Ovary (tissue), 3 donors: Measurements from ENCODE around the gene KDM2B.

Source experiments
- CTCF ChIP-seq, 3 donors: fragments of 450-650 bp in 2 of 3; fragments of 200-600 bp in 1 of 3; IDR thresholded peaks; one replicate each; pipeline versions ENCODE4 v1.5.1 to v1.8.0; 2016 to 2022; ENCODE audit warnings: antibody characterized with exemption in 3 of 3, mild to moderate bottlenecking in 1 of 3
- POLR2A ChIP-seq: fragments of 450-650 bp; IDR thresholded peaks from one replicate; pipeline ENCODE4 v1.6.1; 2017; ENCODE audit warnings: antibody characterized with exemption, mild to moderate bottlenecking, moderate library complexity
- donor health status: DM: no; HTN: no; CAD: no.

- TF ChIP-seq CTCF (IDR thresholded peaks at IDR 0.05) (no peak), POLR2A (no peak)
Measured at GRCh38 chr12:121520119-121520518, 60.7 kb downstream of the KDM2B start.
